A549 (cell line): ENCODE measurements around the gene GHRHR.

Source experiments
- CBX2 ChIP-seq: fragments of 200-600 bp; sonication (generic); IDR thresholded peaks from 2 replicates; pipeline ENCODE4 v1.6.1; 2016; ENCODE audit warnings: low read depth, mild to moderate bottlenecking, borderline replicate concordance
- CEBPB ChIP-seq, 2 experiments: fragments of >200 bp in 1 of 2; sonication (Bioruptor Twin) in 1 of 2; formaldehyde crosslinking in 1 of 2; IDR thresholded peaks; 2 replicates each; pipeline ENCODE4 v1.6.1; 2012 to 2016
- ELK1 ChIP-seq: fragments of 150-350 bp; IDR thresholded peaks from 2 replicates; pipeline ENCODE4 v1.6.1; 2014; ENCODE audit warnings: low read depth, mild to moderate bottlenecking, low read length
- KDM5A ChIP-seq: fragments of 200-600 bp; sonication (generic); IDR thresholded peaks from 2 replicates; pipeline ENCODE4 v1.6.1; 2016; ENCODE audit warnings: antibody characterized with exemption, mild to moderate bottlenecking
- MYC ChIP-seq: IDR thresholded peaks from 2 replicates; pipeline ENCODE4 v1.6.1; 2012; ENCODE audit warnings: mild to moderate bottlenecking, inconsistent platforms, low read length, improper control_type of control experiment, borderline replicate concordance
- POLR2A ChIP-seq: IDR thresholded peaks from 2 replicates; pipeline ENCODE4 v1.6.1; 2012; ENCODE audit warnings: mild to moderate bottlenecking, low read length
- SMC3 ChIP-seq: fragments of >200 bp; sonication (Bioruptor Twin); formaldehyde crosslinking; IDR thresholded peaks from 3 replicates; pipeline ENCODE4 v1.6.1; 2018; ENCODE audit warnings: inconsistent platforms
- ZFP36 ChIP-seq: fragments of 450-650 bp; IDR thresholded peaks from 2 replicates; pipeline ENCODE4 v1.6.1; 2014; ENCODE audit warnings: borderline replicate concordance; ENCODE audit not compliant: partially characterized antibody
- TF ChIP-seq, protein P1 (sequence below): fragments of >200 bp; sonication (Bioruptor Twin); formaldehyde crosslinking; IDR thresholded peaks from 3 replicates; pipeline ENCODE4 v1.5.1; 2016
- TF ChIP-seq, protein P2 (sequence below): fragments of 450-650 bp; IDR thresholded peaks from 2 replicates; pipeline ENCODE4 v1.6.1; 2014; ENCODE audit warnings: antibody characterized with exemption

DNA sequence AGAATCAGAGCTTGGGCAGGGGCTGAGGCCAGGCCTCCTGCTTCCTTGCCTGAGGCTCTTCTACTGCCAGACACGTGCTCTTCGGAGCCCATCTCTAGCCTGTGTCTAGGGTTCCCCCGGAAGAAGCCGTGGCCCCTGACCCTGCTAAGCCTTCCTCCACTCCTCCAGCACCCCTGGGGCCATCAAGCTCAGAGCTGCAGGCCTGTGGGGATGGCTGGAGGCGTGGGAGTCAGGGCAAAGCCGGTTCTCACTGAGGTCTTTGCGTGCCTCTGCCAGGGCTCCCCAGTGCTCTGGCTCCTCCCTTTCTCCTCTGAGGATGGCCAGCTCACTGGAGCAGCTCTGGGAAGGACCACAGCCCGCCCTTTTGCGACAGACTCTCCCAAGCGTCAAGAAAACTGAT lies 34.4 kb downstream of the GHRHR start:
- TF ChIP-seq, protein P1, sequence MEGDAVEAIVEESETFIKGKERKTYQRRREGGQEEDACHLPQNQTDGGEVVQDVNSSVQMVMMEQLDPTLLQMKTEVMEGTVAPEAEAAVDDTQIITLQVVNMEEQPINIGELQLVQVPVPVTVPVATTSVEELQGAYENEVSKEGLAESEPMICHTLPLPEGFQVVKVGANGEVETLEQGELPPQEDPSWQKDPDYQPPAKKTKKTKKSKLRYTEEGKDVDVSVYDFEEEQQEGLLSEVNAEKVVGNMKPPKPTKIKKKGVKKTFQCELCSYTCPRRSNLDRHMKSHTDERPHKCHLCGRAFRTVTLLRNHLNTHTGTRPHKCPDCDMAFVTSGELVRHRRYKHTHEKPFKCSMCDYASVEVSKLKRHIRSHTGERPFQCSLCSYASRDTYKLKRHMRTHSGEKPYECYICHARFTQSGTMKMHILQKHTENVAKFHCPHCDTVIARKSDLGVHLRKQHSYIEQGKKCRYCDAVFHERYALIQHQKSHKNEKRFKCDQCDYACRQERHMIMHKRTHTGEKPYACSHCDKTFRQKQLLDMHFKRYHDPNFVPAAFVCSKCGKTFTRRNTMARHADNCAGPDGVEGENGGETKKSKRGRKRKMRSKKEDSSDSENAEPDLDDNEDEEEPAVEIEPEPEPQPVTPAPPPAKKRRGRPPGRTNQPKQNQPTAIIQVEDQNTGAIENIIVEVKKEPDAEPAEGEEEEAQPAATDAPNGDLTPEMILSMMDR = no peak
- TF ChIP-seq POLR2A (no peak), SMC3 (no peak), CBX2 (no peak), MYC (no peak), ELK1 (no peak), KDM5A (no peak), CEBPB (IDR thresholded peaks at IDR 0.05) (no peak), ZFP36 (no peak)
- TF ChIP-seq, protein P2, sequence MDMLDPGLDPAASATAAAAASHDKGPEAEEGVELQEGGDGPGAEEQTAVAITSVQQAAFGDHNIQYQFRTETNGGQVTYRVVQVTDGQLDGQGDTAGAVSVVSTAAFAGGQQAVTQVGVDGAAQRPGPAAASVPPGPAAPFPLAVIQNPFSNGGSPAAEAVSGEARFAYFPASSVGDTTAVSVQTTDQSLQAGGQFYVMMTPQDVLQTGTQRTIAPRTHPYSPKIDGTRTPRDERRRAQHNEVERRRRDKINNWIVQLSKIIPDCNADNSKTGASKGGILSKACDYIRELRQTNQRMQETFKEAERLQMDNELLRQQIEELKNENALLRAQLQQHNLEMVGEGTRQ = no peak
